ENCODE data around the gene DYNLT4. TPM values are rescaled to one million over a fixed set of nuclear protein-coding genes. Genes with fewer than 3 reads are reported as not detected.
"Not testable (repeated sequence)": the region's sequence is repeated elsewhere in the genome, so short reads cannot be mapped to it uniquely, and the experiment has no call there.

Gene DYNLT4
- total RNA-seq, 1 experiment from 2014 or later = 4.3 TPM

GRCh38 chr1:44811234-44811633 lies 4.1 kb upstream of the DYNLT4 start:
- ChIA-PET POLR2A (ENCODE audit: unreplicated experiment) (interaction anchor here (0.6 to 0.7 kb wide), 2 partner anchors 71 to 492 kb away, joined by 4 to 6 read pairs; no protein-coding TSS in a partner anchor), CTCF (interaction anchor here (1.1 kb wide), 1 partner anchor 10 kb away, joined by 5 read pairs; no protein-coding TSS in a partner anchor)
- H4K20me1 ChIP-seq (ENCODE audit: insufficient read depth) = no peaks in the 10 kb centered on the region
- H3K79me2 ChIP-seq (ENCODE audit: low read depth) = no peaks in the 10 kb centered on the region; the same call in 1 of the 2 replicates
- H3F3A ChIP-seq (ENCODE audit: insufficient read depth, low read depth) = peaks cover 68% of the 10 kb centered on the region
- no peak overlapping the region for H2AFZ ChIP-seq
- H3K4me3 ChIP-seq = no peak overlapping the region
- no peaks in the 10 kb centered on the region for H3K36me3 ChIP-seq (ENCODE audit: low read depth)
- BruUV-seq (replicated peaks) = no TSS peak
- no peak for DNase-seq
- H3K4me1 ChIP-seq (replicated peaks; ENCODE audit: insufficient read depth) = peaks cover 72% of the 10 kb centered on the region
- no peak for TF ChIP-seq EZH2 (IDR thresholded peaks at IDR 0.05; ENCODE audit: low read depth)
- TF ChIP-seq, protein P1, sequence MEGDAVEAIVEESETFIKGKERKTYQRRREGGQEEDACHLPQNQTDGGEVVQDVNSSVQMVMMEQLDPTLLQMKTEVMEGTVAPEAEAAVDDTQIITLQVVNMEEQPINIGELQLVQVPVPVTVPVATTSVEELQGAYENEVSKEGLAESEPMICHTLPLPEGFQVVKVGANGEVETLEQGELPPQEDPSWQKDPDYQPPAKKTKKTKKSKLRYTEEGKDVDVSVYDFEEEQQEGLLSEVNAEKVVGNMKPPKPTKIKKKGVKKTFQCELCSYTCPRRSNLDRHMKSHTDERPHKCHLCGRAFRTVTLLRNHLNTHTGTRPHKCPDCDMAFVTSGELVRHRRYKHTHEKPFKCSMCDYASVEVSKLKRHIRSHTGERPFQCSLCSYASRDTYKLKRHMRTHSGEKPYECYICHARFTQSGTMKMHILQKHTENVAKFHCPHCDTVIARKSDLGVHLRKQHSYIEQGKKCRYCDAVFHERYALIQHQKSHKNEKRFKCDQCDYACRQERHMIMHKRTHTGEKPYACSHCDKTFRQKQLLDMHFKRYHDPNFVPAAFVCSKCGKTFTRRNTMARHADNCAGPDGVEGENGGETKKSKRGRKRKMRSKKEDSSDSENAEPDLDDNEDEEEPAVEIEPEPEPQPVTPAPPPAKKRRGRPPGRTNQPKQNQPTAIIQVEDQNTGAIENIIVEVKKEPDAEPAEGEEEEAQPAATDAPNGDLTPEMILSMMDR (conservative IDR thresholded peaks at IDR 0.05) = no peak
- no peaks in the 10 kb centered on the region for H3K9me2 ChIP-seq (ENCODE audit: insufficient read depth)
- intact Hi-C loops (cut with micrococcal nuclease; ENCODE audit: unreplicated experiment) = no loop called here
- H3K9me3 ChIP-seq (ENCODE audit: insufficient read depth, low read depth) = no peaks in the 10 kb centered on the region
- no peaks in the 10 kb centered on the region for H3K27me3 ChIP-seq (ENCODE audit: insufficient read depth, low read depth)
- no peak overlapping the region for H3K4me2 ChIP-seq
- peak overlapping the region; percentile 17; the same call in 1 of the 2 replicates for H3K27ac ChIP-seq

DNA sequence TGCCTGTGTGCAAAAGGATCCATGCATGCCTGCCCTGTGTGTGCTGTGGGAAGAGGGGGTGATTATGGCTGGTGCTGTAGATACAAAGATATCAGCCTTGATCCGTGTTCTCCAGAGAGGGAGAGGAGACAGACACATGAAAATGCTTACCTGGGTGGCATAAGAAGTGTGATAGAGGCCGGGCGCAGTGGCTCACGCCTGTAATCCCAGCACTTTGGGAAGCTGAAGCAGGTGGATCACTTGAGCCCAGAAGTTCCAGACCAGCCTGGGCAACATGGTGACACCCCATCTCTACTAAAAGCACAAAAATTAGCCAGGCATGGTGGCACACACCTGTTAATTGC lies 3.6 kb upstream of the DYNLT4 start:
- not testable (repeated sequence) for BruUV-seq (replicated peaks)
- peaks cover 76% of the 10 kb centered on the region for H3K4me1 ChIP-seq (replicated peaks; ENCODE audit: insufficient read depth)
- CTCF ChIA-PET = interaction anchor here (1.1 kb wide), 1 partner anchor 11 kb away, joined by 5 read pairs; no protein-coding TSS in a partner anchor

GRCh38 chr1:44810101-44810761 lies 3.1 kb upstream of the DYNLT4 start:
- Histone ChIP-seq H3K27ac (no peak overlapping the region; the same call in 1 of the 2 replicates), H3K36me3 (ENCODE audit: low read depth) (peaks cover 7% of the 10 kb centered on the region; the same call in 1 of the 2 replicates), H3K4me2 (no peak overlapping the region), H3K9me3 (ENCODE audit: insufficient read depth, low read depth) (no peaks in the 10 kb centered on the region), H3K27me3 (ENCODE audit: insufficient read depth, low read depth) (no peaks in the 10 kb centered on the region), H3K79me2 (ENCODE audit: low read depth) (peaks cover 6% of the 10 kb centered on the region; the same call in 1 of the 2 replicates), H3K4me1 (replicated peaks; ENCODE audit: insufficient read depth) (peaks cover 76% of the 10 kb centered on the region), H2AFZ (no peak overlapping the region), H3F3A (ENCODE audit: insufficient read depth, low read depth) (peaks cover 70% of the 10 kb centered on the region), H3K4me3 (no peak overlapping the region), H4K20me1 (ENCODE audit: insufficient read depth) (no peaks in the 10 kb centered on the region), H3K9me2 (ENCODE audit: insufficient read depth) (no peaks in the 10 kb centered on the region)
- TF ChIP-seq, protein P1 (conservative IDR thresholded peaks at IDR 0.05) = no peak
- TF ChIP-seq EZH2 (IDR thresholded peaks at IDR 0.05; ENCODE audit: low read depth) = no peak
- BruUV-seq (replicated peaks) = no TSS peak
- intact Hi-C loops (cut with micrococcal nuclease; ENCODE audit: unreplicated experiment) = no loop called here
- DNase-seq = peak; percentile 48 to 54
- CTCF ChIA-PET = no interaction called here
- POLR2A ChIA-PET (ENCODE audit: unreplicated experiment) = no interaction called here

More for the DNA sequence above, 3.6 kb upstream of the DYNLT4 start:
- H3K9me2 ChIP-seq (ENCODE audit: insufficient read depth); DNase-seq; H3K27me3 ChIP-seq (ENCODE audit: insufficient read depth, low read depth); H4K20me1 ChIP-seq (ENCODE audit: insufficient read depth); H3K79me2 ChIP-seq (ENCODE audit: low read depth); H3K9me3 ChIP-seq (ENCODE audit: insufficient read depth, low read depth); intact Hi-C loops (cut with micrococcal nuclease; ENCODE audit: unreplicated experiment); H3K36me3 ChIP-seq (ENCODE audit: low read depth); H3K4me2 ChIP-seq; H2AFZ ChIP-seq; H3K27ac ChIP-seq; H3K4me3 ChIP-seq: not testable (repeated sequence)
- POLR2A ChIA-PET (ENCODE audit: unreplicated experiment) = interaction anchor here (0.7 kb wide), 1 partner anchor 493 kb away, joined by 4 read pairs; no protein-coding TSS in a partner anchor
- peaks cover 73% of the 10 kb centered on the region for H3F3A ChIP-seq (ENCODE audit: insufficient read depth, low read depth)

Data from PC-9 (cell line).